ENCODE data around the gene DAW1.

Gene DAW1

DNA sequence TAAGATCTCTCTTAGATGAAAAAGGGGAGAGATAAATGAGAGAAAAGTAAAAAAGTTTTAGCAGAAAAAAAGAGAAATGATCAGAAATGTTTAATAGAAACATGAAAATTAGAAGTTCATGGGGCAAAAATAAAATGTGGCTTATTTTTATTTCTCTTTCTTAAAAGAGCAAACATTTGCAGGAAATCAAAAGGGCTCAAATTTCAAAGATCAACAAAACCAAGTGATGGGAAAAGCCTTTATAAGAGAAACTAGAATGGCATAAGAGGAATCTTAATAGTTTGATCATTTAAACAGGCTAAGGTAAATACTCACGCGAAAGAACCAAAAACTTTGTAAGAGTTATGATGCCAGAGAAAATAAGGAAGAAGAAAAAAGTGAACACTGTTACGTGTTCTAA, 23.3 kb upstream of the DAW1 start:
- DNase-seq (ENCODE audit: low read depth): peak; percentile 64
- TF ChIP-seq, protein P1, sequence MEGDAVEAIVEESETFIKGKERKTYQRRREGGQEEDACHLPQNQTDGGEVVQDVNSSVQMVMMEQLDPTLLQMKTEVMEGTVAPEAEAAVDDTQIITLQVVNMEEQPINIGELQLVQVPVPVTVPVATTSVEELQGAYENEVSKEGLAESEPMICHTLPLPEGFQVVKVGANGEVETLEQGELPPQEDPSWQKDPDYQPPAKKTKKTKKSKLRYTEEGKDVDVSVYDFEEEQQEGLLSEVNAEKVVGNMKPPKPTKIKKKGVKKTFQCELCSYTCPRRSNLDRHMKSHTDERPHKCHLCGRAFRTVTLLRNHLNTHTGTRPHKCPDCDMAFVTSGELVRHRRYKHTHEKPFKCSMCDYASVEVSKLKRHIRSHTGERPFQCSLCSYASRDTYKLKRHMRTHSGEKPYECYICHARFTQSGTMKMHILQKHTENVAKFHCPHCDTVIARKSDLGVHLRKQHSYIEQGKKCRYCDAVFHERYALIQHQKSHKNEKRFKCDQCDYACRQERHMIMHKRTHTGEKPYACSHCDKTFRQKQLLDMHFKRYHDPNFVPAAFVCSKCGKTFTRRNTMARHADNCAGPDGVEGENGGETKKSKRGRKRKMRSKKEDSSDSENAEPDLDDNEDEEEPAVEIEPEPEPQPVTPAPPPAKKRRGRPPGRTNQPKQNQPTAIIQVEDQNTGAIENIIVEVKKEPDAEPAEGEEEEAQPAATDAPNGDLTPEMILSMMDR (conservative IDR thresholded peaks at IDR 0.05; ENCODE audit: control insufficient read depth, insufficient read depth, low read depth, low read length): no peak
- H3K4me3 ChIP-seq (ENCODE audit: control insufficient read depth, low read depth, low read length): no peak overlapping the region

DNA sequence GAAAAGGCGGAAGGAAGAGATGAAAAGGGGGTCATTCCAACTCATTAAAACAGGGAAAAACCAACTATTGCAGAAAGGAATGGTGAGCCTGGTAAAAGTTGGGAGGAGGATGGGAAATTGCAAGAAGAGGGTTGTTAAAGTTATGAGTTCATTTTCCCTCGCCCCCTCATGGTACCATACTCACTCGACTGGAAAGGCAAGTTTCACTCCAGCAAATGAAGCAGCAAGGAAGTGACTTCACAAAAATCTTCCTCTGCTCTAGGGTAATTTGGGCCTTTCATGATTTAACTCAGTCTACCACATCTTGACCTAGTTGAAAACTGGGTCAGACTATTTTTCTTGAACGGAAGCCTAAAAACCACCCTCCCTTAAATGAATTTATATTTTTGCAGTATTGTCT, 22.8 kb upstream of the DAW1 start:
- no peak overlapping the region for H3K4me3 ChIP-seq (ENCODE audit: control insufficient read depth, low read depth, low read length)
- TF ChIP-seq, protein P1 (conservative IDR thresholded peaks at IDR 0.05; ENCODE audit: control insufficient read depth, insufficient read depth, low read depth, low read length): no peak
- DNase-seq (ENCODE audit: low read depth): no peak

DNA sequence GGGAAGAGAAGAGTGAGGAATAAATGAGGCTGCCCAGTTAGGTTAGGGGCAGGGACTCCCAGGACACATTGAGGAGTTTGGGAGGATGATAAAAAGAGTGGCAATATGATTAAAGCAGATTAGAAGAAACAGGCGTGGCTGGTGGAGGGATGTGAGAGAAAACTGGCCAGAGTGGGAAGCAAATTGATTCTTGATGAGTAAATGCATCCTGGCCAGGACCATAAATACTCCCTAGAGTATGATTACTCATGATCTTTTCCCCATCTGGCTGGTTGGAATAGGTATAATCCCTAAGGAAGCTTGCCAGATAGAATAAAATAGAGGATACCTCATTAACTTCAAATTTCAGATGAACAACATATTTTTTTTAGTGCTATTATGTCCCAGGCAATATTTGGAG, 21.5 kb upstream of the DAW1 start:
- peak; percentile 97 for DNase-seq (ENCODE audit: low read depth)
- H3K4me3 ChIP-seq (ENCODE audit: control insufficient read depth, low read depth, low read length): no peak overlapping the region
- TF ChIP-seq, protein P1 (conservative IDR thresholded peaks at IDR 0.05; ENCODE audit: control insufficient read depth, insufficient read depth, low read depth, low read length): no peak

DNA sequence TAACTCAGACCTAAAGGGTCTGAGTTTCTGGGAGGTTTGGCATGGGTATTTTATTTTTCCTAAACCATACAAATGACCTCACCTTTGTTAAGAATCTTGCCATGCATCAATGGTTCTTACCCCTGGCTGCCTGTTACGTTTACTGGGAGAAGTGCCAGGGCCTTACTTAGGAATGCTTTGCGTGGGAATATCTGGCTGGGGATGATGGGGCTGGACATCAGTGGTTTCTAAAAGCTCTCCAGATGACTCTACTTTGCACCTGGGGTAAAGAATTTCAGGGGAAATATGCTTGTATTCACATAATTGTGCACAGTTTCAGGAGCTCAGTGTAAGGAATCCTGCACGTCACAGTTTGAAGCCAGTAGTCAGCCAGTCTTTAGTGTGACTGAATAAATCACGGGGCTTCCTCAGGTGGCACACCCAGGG, 18.2 kb upstream of the DAW1 start:
- H3K4me3 ChIP-seq (ENCODE audit: control insufficient read depth, low read depth, low read length): no peak overlapping the region
- peak; percentile 97 for DNase-seq (ENCODE audit: low read depth)
- TF ChIP-seq, protein P1 (conservative IDR thresholded peaks at IDR 0.05; ENCODE audit: control insufficient read depth, insufficient read depth, low read depth, low read length): no peak

DNA sequence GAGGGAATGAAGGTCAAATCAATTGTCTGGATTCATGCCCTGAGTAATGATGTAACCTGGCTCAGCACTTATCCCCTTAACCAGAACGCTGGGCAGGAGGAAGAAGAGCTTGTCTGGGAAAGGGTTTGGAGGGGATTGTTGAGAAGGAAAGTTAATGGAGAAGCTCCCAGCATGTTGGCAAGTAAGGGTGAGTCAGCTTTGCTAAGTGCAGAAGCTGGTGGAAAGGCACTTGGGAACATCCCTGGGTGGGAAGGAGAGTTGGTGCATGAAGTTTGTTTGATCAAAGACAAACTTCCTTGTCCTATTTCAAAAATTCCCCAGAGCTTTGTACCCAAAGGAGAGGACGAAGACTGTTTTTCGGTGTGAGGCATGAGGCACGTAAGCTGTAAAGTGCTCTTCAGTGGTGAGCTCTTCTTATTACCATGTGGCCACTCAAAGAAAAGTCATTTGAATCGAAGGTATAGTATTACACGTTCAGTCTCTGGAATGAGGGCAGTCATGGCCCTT, 17.6 kb upstream of the DAW1 start:
- DNase-seq (ENCODE audit: low read depth): peak; percentile 69
- no peak overlapping the region for H3K4me3 ChIP-seq (ENCODE audit: control insufficient read depth, low read depth, low read length)
- TF ChIP-seq, protein P1 (conservative IDR thresholded peaks at IDR 0.05; ENCODE audit: control insufficient read depth, insufficient read depth, low read depth, low read length): no peak

DNA sequence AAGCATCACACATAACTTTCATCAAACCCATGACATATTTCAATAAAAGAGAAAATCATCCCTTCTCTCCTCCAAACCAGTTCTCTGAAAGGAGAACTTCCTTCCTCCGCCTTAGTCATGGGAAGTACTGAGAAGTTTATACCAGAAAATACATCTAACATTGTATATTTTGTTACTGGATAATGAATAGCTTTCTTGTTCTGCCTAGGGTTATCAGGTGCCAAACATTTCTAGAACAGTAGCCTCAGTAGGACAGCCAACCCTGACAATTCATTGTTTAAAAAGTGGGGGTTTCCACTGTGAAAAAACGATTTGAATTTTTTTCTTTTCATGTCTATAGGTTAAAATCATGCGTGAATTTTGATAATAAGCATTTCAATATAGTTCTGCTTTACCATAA, 16.0 kb upstream of the DAW1 start:
- no peak for DNase-seq (ENCODE audit: low read depth)
- H3K4me3 ChIP-seq (ENCODE audit: control insufficient read depth, low read depth, low read length): no peak overlapping the region
- TF ChIP-seq, protein P1 (conservative IDR thresholded peaks at IDR 0.05; ENCODE audit: control insufficient read depth, insufficient read depth, low read depth, low read length): no peak

DNA sequence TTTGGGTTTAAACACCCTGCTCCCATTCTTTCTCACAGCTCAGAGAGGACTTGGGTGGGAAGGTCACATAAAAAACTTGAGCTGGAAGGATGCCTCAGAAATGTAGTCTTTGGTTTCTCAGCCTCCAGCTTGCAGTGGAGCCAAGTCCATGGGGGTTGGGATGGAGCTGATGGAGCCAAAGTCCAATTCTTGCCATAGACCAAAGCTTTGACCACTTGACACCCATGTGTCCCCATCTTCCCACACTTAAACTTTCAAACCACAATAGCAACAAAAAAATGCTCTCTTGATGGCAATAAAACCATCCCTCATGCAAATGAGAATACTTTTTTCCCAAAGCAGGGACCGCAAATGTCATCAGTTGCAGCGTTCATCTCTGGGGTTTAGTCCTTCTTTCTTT, 14.7 kb upstream of the DAW1 start:
- peak; percentile 68 for DNase-seq (ENCODE audit: low read depth)
- TF ChIP-seq, protein P1 (conservative IDR thresholded peaks at IDR 0.05; ENCODE audit: control insufficient read depth, insufficient read depth, low read depth, low read length): no peak
- no peak overlapping the region for H3K4me3 ChIP-seq (ENCODE audit: control insufficient read depth, low read depth, low read length)
